Activated T-helper 2 cell treated with anti-CD3 and anti-CD28 coated beads, Interferon-gamma antibody, Interleukin-2, Interleukin-4, amounts not matched to agents 10 μg/mL and 5 μg/mL and 100 μg/mL, durations not matched to agents 14 hours and 24 hours and 36 hours (primary cell): Measurements from ENCODE around the gene LTB. TPM values are rescaled to one million over a fixed set of nuclear protein-coding genes. Genes with fewer than 3 reads are reported as not detected.

Experiments
- DNase-seq: peaks from one replicate; pipeline ENCODE4 v3.0.0; 2021; ENCODE audit warnings: low spot score
- H3K27ac Mint-ChIP-seq: one replicate; pipeline ENCODE4 v1.8.0; 2021; ENCODE audit warnings: mixed read lengths
- H3K27me3 Mint-ChIP-seq: one replicate; pipeline ENCODE4 v1.8.0; 2021; ENCODE audit warnings: low read depth, mixed read lengths
- H3K36me3 Mint-ChIP-seq: one replicate; pipeline ENCODE4 v1.8.0; 2021; ENCODE audit warnings: low read depth, mixed read lengths
- H3K4me1 Mint-ChIP-seq: one replicate; pipeline ENCODE4 v1.8.0; 2021; ENCODE audit warnings: low read depth, mixed read lengths
- H3K4me3 Mint-ChIP-seq: one replicate; pipeline ENCODE4 v1.8.0; 2021; ENCODE audit warnings: low read depth, mild to moderate bottlenecking, moderate library complexity, mixed read lengths
- H3K9me3 Mint-ChIP-seq: one replicate; pipeline ENCODE4 v1.8.0; 2021; ENCODE audit warnings: mixed read lengths
- intact Hi-C: fragments of 100-400 bp; cut with micrococcal nuclease; formaldehyde crosslinking; loops from one replicate; pipeline ENCODE4 v1.15.1; 2023
- total RNA-seq: library from RNA; stranded (reverse); gene quantifications from 2 replicates; pipeline ENCODE4 v1.2.3, GENCODE V29; 2022

Gene LTB
- total RNA-seq, 1 donor from 2014 or later = 16.6 TPM

DNA sequence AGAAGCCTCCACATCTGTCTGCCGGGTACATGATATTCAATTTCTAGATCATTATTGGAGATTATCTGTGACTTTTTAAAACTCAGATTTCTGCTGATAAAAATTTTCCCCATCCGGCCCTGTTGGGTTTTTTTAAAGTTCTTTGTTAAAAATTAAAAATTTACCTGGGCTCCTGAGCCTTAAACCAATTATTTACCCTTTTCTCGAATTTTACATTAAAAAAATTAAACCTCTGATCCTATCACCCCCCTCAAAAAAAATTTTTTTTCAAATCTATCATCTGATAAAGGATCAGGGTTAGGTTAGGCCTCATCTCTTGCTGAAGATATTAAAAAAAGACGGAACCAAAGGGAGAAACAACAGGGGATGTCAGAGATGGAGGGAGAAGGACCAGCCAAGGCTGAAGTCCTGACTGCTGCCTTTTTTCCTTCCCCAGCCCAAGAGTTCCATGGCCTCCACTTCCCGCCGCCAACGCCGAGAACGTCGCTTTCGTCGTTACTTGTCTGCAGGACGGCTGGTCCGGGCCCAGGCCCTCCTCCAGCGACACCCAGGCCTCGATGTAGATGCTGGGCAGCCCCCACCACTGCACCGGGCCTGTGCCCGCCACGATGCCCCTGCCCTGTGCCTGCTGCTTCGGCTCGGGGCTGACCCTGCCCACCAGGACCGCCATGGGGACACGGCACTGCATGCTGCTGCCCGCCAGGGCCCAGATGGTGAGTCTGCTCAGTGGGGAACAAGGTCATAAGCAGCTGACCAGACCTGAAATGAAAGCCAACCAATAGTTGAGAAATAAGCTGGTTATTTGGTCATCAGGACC, 34.3 kb downstream of the LTB start:
- no peaks in the 10 kb centered on the region for H3K27me3 Mint-ChIP-seq
- peaks cover 27% of the 10 kb centered on the region for H3K4me1 Mint-ChIP-seq
- H3K36me3 Mint-ChIP-seq = peaks cover 18% of the 10 kb centered on the region
- intact Hi-C loops = loop anchor here (1.0 to 10.0 kb wide), 6 partner anchors 20 to 933 kb away; partner anchors contain the start of genes BAG6, MRPS18B, PPP1R10 and PRRC2A
- no peak for DNase-seq
- no peaks in the 10 kb centered on the region for H3K9me3 Mint-ChIP-seq
- peak overlapping the region; percentile 78 for H3K27ac Mint-ChIP-seq
- H3K4me3 Mint-ChIP-seq = peak overlapping the region; percentile 84

DNA sequence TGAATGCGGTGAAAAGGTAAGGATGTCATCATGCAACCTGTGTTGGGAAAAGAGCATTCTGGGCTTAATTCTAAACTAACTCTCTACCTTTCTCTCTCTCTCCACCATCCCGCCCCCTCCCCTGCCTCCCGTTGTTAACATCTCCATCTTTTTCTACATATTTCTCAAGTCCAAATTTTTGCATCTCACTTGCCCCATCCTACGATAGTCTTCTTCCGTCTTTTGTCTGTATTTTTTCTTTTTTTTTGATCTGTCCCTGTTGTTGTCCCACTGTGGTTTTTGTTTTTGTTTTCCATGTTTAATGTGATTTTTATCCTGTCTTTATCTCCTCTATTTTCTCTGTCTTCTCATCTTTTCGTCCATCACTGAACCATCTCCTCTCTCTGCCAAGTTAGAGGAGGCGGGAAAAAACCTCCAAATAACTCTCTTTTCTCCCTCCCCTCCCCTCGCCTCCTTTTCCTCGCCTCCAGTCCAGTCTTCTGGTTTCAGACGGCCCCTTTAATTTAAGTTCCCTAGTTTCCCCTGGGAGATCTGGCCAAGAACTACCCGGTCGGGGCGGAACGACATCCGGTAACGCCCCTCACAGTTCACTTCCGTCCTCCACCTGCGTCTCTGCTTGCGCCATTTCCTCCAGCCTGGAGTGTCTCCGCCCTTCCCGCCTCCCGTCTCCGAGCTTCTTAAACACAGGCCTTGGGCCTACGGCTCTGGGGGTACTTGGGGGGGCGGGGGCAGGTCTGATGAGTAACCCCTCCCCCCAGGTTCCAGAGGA, 35.1 kb downstream of the LTB start, which contains the start of gene NFKBIL1:
TSS of gene NFKBIL1 (plus strand) at position 651 of the 769 bp plus-strand sequence. CDS start at position 738, 87 bp downstream.
- peaks cover 28% of the 10 kb centered on the region for H3K4me1 Mint-ChIP-seq
- H3K36me3 Mint-ChIP-seq = peaks cover 16% of the 10 kb centered on the region
- no peaks in the 10 kb centered on the region for H3K27me3 Mint-ChIP-seq
- no peaks in the 10 kb centered on the region for H3K9me3 Mint-ChIP-seq
- peak within 1 kb of the TSS; percentile 78 for H3K27ac Mint-ChIP-seq
- peak; percentile 90 for DNase-seq
- H3K4me3 Mint-ChIP-seq = peak within 1 kb of the TSS; percentile 84
- intact Hi-C loops = loop anchor here (1.0 to 10.0 kb wide), 7 partner anchors 21 to 932 kb away; partner anchors contain the start of genes BAG6, MRPS18B, PPP1R10 and PRRC2A

- peak within 1 kb of the TSS; percentile 84 for H3K4me3 Mint-ChIP-seq
- H3K27me3 Mint-ChIP-seq = no peaks in the 10 kb centered on the region
- intact Hi-C loops = loop anchor here (1.0 to 10.0 kb wide), 3 partner anchors 52 to 932 kb away; partner anchors contain the start of genes MRPS18B and PPP1R10
- peak; percentile 83 for DNase-seq
- peaks cover 17% of the 10 kb centered on the region for H3K36me3 Mint-ChIP-seq
- H3K4me1 Mint-ChIP-seq = peaks cover 28% of the 10 kb centered on the region
- no peaks in the 10 kb centered on the region for H3K9me3 Mint-ChIP-seq
- H3K27ac Mint-ChIP-seq = peak within 1 kb of the TSS; percentile 78
These were observed 35.8 kb downstream of the LTB start, which contains the start of gene ATP6V1G2 for GRCh38 chr6:31546339-31546957. TSS of gene ATP6V1G2 (minus strand) at chr6:31546608. CDS start at chr6:31546559, 49 bp downstream.

- peaks cover 30% of the 10 kb centered on the region for H3K4me1 Mint-ChIP-seq
- H3K27me3 Mint-ChIP-seq = no peaks in the 10 kb centered on the region
- H3K36me3 Mint-ChIP-seq = peaks cover 19% of the 10 kb centered on the region
These were observed 36.9 kb downstream of the LTB start for GRCh38 chr6:31545291-31545690.

GRCh38 chr6:31544676-31545075, 37.5 kb downstream of the LTB start:
- H3K27me3 Mint-ChIP-seq = no peaks in the 10 kb centered on the region
- H3K4me3 Mint-ChIP-seq = peak overlapping the region; percentile 11
- peaks cover 23% of the 10 kb centered on the region for H3K36me3 Mint-ChIP-seq
- no peak overlapping the region for H3K27ac Mint-ChIP-seq
- H3K9me3 Mint-ChIP-seq = no peaks in the 10 kb centered on the region
- peaks cover 35% of the 10 kb centered on the region for H3K4me1 Mint-ChIP-seq
- no peak for DNase-seq
- intact Hi-C loops = loop anchor here (5.0 to 10.0 kb wide), 2 partner anchors 288 to 930 kb away; partner anchors contain the start of genes MRPS18B and PPP1R10

More at GRCh38 chr6:31545291-31545690, 36.9 kb downstream of the LTB start:
- H3K4me3 Mint-ChIP-seq = peak overlapping the region; percentile 6
- H3K9me3 Mint-ChIP-seq = no peaks in the 10 kb centered on the region
- H3K27ac Mint-ChIP-seq = no peak overlapping the region
- intact Hi-C loops = loop anchor here (5.0 to 10.0 kb wide), 2 partner anchors 287 to 930 kb away; partner anchors contain the start of genes MRPS18B and PPP1R10
- DNase-seq = no peak

DNA sequence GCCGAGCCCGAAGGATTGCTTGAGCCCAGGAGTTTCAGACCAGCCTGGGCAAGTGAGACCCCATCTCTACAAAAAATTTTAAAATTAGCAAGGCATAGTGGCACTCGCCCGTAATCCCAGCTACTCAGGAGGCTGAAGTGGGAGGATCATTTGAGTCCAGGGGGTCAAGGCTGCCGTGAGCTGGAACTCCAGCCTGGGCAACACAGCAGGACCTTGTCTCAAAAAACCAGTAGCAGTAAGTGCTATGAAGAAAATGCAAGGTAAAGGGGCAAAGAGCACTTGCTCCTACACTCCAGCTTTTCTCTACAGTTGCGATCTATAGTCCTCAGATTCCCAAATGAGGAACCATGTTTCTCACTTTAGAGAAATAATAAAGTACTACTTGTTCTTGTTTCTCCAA, 38.6 kb downstream of the LTB start:
- Mint-ChIP-seq H3K4me3 (no peak overlapping the region), H3K36me3 (peaks cover 31% of the 10 kb centered on the region), H3K27me3 (no peaks in the 10 kb centered on the region), H3K9me3 (no peaks in the 10 kb centered on the region), H3K27ac (no peak overlapping the region), H3K4me1 (peaks cover 44% of the 10 kb centered on the region)
- no peak for DNase-seq
- intact Hi-C loops = loop anchor here (10.0 kb wide), 1 partner anchor 929 kb away; the partner anchor contains the start of genes MRPS18B and PPP1R10

DNA sequence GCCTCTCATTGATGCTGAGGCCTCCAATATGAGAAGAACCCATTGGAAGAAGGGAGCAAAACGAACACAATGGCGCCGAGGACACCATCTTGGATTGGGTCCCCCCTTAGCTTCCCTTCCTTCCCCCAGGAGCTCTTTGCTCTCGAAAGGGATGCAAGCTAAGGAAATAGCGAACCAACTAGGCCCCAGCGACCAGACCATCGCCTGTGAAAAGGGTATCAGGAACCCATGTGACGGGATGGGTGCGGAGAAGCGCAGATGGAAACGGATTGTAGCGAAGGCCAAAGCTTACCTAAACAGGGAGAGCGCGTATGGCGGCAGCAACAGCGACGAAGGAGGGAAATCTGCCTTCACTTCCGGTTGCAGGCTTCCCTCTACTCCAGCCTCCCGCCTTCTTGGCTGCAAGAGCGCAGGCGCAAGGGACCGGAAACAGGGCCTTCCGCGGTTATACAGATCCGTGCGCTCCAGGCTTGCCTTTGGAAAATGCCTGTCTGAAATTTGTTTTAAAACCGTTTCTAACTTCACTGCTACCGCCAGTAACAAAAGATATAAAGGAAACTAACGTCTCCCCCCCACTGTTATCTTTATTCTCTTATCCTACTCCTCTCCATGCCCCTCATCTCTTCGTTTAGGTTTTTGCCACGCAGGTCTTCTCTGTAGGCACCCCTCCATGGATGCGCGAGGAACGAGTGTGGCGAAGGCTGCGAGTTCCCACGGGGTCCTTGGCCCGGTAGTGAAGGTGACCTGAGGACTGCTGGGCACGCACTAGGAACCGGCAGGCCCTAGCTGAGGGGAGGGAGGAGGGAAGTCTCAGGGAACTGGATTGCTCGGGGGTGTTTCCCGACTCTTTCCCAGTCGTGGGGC, 40.3 kb downstream of the LTB start, which contains the start of gene DDX39B:
TSS of gene DDX39B (minus strand) at position 346 of the 864 bp plus-strand sequence. CDS start 1,471 bp downstream, outside the sequence.
- intact Hi-C loops = loop anchor here (1.0 to 10.0 kb wide), 4 partner anchors 49 to 927 kb away; partner anchors contain the start of genes MRPS18B, PPP1R10 and PRRC2A
- H3K4me3 Mint-ChIP-seq = peak within 1 kb of the TSS; percentile 98
- H3K4me1 Mint-ChIP-seq = peaks cover 42% of the 10 kb centered on the region
- H3K36me3 Mint-ChIP-seq = peaks cover 43% of the 10 kb centered on the region
- peak; percentile 94 for DNase-seq
- peak within 1 kb of the TSS; percentile 95 for H3K27ac Mint-ChIP-seq
- H3K9me3 Mint-ChIP-seq = no peaks in the 10 kb centered on the region
- no peaks in the 10 kb centered on the region for H3K27me3 Mint-ChIP-seq

DNA sequence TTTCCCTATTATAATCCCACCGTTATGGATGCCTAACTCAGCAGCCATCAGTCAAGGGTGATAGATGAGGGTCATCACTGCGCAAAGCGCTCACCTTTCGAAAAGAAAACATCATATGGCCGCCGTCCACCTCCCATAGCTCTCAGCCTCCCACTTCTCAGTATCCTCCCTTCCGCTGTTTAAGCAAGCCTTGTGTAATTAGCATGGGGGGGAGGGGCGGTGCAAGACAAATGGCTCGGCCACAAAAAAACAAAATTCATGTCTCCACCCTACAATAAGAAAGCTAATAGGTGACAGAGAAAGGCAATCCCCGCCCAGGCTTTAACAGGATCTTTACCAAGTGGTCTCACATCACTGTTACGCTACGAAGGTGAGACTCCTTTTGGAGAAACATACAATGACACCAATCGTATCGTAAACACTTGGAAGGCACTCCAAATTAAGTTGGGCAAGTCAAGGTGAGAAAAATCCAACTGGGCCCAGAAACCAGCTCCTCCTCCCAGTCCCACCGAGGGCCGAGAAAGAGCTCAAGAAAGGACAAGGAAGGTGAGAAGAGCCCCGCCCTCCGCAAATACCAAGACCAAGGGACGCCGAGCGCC, 41.1 kb downstream of the LTB start:
- H3K4me1 Mint-ChIP-seq = peaks cover 41% of the 10 kb centered on the region
- peak; percentile 63 for DNase-seq
- no peaks in the 10 kb centered on the region for H3K27me3 Mint-ChIP-seq
- H3K9me3 Mint-ChIP-seq = no peaks in the 10 kb centered on the region
- peaks cover 50% of the 10 kb centered on the region for H3K36me3 Mint-ChIP-seq
- intact Hi-C loops = loop anchor here (10.0 kb wide), 1 partner anchor 926 kb away; the partner anchor contains the start of genes MRPS18B and PPP1R10
- peak overlapping the region; percentile 95 for H3K27ac Mint-ChIP-seq
- peak overlapping the region; percentile 98 for H3K4me3 Mint-ChIP-seq

DNA sequence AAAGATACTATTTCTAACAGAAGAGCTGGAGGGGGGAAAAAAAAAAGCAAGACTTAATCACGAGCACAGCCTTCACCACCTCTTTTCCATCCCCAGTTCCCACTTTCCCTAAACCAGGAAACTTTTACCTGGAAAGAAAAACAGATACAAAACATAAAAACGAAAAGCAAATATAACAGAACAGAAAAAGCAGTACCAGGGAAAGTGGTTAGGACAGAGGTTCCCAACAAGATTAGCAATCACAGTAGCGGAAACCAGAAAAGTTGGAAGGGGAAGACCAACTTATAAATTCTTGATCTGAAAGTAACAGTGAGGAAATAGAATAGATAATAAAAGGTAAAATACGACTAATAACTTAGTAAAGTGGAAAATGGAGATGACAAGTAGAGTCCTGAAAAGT, 41.6 kb downstream of the LTB start:
- Mint-ChIP-seq H3K27ac (peak overlapping the region; percentile 71), H3K9me3 (no peaks in the 10 kb centered on the region), H3K36me3 (peaks cover 55% of the 10 kb centered on the region), H3K4me3 (peak overlapping the region; percentile 98), H3K27me3 (no peaks in the 10 kb centered on the region), H3K4me1 (peaks cover 42% of the 10 kb centered on the region)
- DNase-seq = no peak
- intact Hi-C loops = loop anchor here (10.0 kb wide), 1 partner anchor 926 kb away; the partner anchor contains the start of genes MRPS18B and PPP1R10

GRCh38 chr6:31538805-31539400, 43.3 kb downstream of the LTB start:
- intact Hi-C loops = no loop called here
- Mint-ChIP-seq H3K27ac (peak overlapping the region; percentile 36), H3K27me3 (no peaks in the 10 kb centered on the region), H3K4me3 (peak overlapping the region; percentile 98), H3K36me3 (peaks cover 72% of the 10 kb centered on the region), H3K9me3 (no peaks in the 10 kb centered on the region), H3K4me1 (peaks cover 41% of the 10 kb centered on the region)
- DNase-seq = no peak
